22Rv1 (cell line): ENCODE results near the gene STK10.

Source experiments
- ZFX ChIP-seq: fragments of 450-650 bp; IDR thresholded peaks from 2 replicates; pipeline ENCODE4 v1.6.1; 2017; ENCODE audit warnings: antibody characterized with exemption, borderline replicate concordance
- TF ChIP-seq, protein P1 (sequence below): fragments of 450-650 bp; IDR thresholded peaks from 2 replicates; pipeline ENCODE4 v1.5.1; 2017; ENCODE audit warnings: mild to moderate bottlenecking

DNA sequence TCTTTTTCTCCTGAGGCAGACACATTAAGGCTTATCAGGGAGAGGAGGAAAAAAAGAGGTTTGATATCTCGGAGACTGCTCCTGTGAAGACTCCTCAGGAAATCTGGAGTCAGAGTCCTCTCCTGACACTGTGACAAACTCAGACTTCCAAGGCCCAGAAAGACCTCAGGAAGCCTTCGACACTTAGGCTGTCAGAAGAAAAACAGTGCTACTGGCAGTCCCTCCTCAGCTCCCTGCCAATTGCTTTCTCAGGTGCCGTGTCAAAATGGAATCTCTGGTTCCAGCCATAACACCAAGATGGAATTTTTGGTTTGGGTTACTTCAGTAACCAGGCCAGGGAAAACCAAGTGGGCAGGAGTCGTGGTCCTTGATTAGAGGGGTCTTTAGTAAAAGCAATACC is 4.1 kb downstream of the STK10 start:
- TF ChIP-seq, protein P1, sequence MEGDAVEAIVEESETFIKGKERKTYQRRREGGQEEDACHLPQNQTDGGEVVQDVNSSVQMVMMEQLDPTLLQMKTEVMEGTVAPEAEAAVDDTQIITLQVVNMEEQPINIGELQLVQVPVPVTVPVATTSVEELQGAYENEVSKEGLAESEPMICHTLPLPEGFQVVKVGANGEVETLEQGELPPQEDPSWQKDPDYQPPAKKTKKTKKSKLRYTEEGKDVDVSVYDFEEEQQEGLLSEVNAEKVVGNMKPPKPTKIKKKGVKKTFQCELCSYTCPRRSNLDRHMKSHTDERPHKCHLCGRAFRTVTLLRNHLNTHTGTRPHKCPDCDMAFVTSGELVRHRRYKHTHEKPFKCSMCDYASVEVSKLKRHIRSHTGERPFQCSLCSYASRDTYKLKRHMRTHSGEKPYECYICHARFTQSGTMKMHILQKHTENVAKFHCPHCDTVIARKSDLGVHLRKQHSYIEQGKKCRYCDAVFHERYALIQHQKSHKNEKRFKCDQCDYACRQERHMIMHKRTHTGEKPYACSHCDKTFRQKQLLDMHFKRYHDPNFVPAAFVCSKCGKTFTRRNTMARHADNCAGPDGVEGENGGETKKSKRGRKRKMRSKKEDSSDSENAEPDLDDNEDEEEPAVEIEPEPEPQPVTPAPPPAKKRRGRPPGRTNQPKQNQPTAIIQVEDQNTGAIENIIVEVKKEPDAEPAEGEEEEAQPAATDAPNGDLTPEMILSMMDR, result no peak
- no peak for TF ChIP-seq ZFX
